Frontal cortex (tissue), 4 donors: Measurements from ENCODE around the gene BRSK2. TPM values are rescaled to one million over a fixed set of nuclear protein-coding genes. Genes with fewer than 3 reads are reported as not detected.

ENCODE experiments used
- DNase-seq, 2 donors: peaks; one replicate each; pipeline ENCODE4 v3.0.0; 2012; ENCODE audit warnings: low spot score in 2 of 2
- FAIRE-seq: peaks from 2 replicates; lab custom pipeline; 2012; peaks lifted over from hg19 to GRCh38; lab: Jason Lieb, UNC
- total RNA-seq: library from RNA; depleted of rRNA; stranded (reverse); fragments of >200 nt; gene quantifications from one replicate; pipeline ENCODE4 v1.2.3, GENCODE V29; 2014
- donor health status: control.
- donor health status: control.
- donor health status: control.

BRSK2 gene
- total RNA-seq, 1 donor from 2014 or later = 35.9 TPM

DNA sequence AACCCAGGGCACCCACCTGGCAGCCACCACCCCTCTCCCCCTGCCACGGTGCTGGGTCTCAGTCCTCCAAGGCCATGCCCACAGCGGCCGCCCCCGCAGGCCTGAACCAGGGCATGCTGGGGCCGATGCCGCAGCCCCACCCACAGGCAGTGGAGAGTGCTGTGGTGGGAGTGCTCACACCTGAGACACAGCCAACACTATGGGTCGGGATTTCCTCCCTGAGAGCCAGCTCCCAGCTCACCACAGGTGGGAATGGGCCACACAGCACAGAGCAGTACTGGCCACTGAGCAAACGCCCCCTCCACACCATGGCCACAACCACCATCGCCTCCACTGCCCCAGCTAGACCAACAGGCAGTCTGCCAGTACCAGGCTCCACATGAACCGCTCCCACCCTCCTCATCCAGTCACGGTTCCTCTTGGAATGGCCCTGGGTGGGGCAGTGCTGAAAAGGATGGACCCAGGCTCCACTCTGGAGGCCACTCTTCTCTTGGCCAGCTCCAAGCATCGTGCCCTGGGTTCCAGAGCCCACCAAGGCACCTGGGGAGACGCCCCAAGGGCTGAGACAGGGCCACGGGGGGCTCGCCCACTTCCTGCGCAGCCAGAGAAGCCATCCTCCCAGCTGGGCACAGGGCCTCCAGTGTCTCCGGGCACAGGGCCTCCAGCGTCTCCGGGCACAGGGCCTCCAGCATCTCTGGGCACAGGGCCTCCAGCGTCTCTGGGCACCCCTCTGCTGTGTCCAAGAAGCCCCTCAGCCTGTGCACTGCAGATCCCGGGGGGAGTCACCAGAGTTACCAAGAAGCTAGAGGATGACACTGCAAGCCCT, 82.7 kb downstream of the BRSK2 start:
- no peak for FAIRE-seq
- no peak for DNase-seq

DNA sequence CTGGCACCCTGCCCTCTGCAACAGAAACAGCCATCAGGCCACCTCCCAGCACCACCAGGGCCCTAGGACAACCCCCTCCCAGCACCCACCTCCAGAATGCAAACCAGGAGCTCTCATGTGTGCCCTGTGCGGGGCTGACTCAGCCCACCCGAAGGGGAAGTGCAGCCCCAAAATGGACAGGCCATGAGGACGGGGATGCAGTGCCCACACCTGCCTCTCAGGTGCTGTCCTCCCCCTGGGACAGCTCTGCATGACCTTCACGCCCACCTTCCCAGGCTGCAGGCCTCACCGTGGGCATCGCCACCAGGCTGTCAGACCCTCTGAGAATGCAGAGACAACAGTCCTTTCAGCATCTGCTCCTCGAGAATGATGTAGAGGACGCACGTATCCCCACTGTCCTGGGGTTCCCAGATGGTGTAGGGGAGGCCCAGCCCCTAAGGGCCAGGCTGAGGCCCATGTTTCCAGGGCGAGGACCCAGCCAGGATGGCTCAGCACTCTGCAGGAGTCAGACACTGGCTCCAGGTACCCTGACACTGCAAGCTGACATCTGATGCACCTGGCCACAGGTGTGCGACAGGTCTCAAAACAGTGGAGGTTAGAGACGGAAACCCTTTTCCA, 83.4 kb downstream of the BRSK2 start:
- FAIRE-seq (no peak), DNase-seq (no peak)

DNA sequence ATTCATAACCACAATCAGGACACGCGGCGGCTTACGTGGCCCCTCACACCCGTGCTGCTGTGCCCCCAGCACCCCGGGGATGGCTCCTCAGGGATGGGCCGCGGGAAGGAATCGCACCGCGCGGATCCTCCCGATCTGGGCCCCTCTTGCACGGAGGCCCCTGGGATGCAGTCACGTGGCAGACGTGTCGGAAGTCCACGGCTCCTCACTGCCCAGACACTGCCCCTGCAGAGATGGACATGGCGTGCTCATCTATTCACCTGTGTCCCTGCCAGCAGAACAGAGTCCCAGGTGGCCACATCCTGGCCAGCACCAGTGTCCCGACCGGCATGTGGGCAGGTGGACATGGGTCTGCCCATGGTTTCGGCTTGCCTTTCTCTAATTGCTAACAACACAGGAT, 84.1 kb downstream of the BRSK2 start:
- DNase-seq (no peak), FAIRE-seq (no peak)

DNA sequence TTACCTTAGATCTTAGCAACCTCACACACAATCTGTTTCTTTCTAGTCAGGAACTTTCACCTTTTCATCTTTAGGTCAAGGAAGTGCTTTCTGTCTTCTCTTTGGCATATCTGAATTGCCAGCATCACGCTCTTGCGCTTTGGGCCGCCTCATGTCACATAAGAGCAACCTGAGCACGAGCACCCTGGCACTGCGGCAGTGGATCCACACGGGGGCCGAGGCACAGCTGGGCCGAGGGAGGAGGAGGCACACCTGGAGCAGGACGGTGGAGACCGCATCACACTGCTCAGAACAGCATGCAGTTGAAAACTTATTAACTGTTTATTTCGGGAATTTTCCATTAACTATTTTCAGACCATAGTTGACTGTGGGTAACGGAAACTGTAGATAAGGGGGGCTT, 86.1 kb downstream of the BRSK2 start:
- no peak for FAIRE-seq
- DNase-seq = no peak

DNA sequence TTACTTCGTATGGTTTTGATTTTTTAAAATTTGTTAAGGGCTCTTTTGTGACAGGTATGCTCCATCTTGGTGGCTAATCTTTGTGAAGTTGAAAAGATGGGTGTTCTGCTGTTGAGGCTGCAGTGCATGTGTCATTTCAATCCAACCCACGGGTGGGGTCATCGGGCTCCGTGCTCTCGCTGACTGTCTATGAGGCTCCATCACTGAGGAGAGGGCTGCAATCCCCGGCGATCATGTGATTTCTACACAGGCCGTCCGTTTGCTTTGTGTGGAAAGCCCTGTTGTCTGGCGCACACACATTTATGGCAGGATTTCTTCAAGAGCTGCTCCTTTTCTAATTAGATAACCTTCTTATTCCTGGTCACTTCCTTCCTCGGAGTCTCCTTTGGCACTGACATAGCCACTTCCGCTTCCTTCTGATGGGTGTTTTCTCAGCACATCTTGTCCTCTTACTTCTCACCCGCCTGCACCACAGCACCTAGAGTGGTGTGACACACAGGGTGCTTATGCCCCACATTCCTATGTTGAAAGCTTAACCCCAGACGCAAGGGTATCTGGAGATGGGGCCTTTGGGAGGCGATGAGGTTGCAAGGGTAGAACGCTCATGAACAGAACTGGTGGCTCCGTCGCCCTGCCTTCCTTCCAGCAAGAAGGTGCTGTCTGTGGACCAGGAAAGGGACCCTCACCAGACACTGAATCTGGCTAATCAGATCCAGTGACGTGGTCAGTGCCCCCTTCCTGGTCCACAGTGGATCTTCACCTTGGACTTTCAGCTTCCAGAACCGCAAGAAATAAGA, 87.4 kb downstream of the BRSK2 start:
- DNase-seq = no peak
- FAIRE-seq = no peak

DNA sequence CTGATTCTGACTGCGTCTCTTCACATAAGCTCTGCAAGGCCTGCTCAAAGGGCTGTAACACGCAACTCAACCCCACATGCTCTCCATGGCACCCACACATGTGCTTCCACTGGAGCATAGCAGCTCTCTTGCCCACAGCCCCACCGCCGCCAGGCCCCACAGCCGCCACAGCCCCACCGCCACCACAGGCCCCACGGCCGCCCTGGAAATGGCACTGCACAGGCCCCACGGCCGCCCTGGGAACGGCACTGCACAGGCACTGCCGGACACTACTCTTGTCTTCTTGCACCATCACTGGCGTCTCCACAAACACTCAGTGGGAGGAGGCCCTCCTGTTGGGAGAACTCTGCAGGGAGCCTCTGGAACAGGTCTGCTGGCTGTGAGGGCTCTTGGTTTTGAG, 88.3 kb downstream of the BRSK2 start:
- FAIRE-seq (no peak), DNase-seq (no peak)

DNA sequence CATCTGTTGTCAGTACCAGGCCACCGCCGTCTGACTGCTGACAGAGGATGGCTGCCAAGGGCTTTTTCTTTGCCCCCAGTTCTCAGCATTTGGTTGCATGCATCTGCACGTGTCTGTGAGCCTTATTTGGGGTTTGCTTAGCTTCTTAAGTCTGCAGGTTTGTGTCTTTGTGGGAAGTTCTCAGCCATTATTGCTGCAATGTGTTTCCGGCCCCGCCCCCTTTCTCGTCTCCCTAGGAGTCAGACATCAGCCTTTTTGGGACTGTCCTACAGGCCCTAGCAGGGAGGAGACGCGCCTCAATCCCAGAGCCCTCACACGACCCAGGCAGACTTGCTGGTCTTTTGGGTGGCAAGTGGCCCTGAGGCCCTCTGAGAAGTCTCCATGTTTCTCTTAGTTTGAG, 88.8 kb downstream of the BRSK2 start:
- no peak for DNase-seq
- no peak for FAIRE-seq

DNA sequence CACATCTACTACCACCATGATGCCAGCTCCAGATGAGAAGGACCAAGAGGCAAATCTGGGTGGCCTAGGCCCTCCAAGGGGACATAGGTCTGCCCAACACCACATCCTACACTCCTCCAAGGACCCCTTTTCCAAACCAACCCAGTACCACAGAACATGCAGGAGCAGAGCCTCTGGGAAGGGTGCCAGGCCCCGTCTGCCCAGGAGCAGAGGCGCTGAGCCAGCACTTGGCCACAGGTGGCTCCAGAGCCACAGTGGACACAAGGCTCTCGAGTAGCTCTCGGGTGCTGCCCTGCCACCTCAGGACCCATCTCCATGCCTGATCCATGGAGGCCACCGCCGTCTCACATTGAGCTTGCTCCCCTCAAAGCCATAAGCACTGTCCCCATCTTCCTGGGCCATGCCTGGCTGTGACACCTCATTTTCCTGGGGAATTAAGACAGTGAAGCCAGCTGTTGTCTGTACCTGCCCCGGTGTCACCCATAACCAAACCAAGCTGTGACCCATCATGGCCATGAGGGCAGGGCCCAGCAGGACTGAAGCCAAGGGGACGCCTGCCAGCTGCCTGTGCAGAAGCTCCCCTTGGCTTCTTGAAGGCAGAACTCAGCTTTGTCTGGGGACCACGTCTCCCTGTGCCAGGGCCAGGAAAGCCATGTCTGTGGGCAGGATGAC, 89.4 kb downstream of the BRSK2 start:
- FAIRE-seq (no peak), DNase-seq (no peak)

DNA sequence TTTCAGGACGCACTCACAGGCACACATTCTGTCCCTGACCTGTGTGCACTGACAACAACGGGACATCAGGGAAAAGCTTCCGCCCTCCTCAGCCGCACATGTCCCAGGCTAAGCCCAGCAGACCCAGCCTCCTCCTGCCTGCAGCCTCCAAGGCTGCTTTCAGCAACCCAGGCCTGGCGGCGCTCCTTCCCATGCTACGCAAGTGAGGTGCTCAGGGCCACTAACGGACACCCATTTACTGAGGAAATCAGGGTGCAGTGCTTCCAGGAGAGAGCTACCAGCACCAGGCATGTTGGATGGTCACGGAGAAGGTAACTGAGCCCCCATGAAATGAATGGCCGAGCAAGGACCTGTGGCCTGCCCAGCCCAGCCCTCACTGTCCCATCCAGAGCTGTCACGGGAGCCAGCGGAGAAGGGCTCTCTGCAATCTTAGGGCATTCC, 90.0 kb downstream of the BRSK2 start:
- DNase-seq (no peak), FAIRE-seq (no peak)

DNA sequence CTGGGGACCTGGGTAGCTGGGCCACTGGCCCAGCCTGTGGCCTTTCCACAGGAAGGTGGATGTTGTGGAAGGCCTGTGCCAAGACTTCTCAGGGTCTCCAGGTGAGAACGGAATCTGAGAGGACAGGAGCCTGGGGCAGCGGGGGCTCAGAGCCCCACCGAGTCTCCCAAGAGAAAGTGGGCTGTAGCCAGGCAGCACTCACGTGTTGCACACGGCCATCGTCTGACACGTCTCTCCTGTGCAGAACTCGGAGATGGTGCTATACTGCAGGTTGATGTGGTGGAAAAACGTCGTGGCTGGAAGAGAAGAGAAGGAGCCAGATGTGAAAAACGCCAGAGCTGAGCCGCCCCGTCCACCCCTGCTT, 90.4 kb downstream of the BRSK2 start:
- DNase-seq (no peak), FAIRE-seq (no peak)

DNA sequence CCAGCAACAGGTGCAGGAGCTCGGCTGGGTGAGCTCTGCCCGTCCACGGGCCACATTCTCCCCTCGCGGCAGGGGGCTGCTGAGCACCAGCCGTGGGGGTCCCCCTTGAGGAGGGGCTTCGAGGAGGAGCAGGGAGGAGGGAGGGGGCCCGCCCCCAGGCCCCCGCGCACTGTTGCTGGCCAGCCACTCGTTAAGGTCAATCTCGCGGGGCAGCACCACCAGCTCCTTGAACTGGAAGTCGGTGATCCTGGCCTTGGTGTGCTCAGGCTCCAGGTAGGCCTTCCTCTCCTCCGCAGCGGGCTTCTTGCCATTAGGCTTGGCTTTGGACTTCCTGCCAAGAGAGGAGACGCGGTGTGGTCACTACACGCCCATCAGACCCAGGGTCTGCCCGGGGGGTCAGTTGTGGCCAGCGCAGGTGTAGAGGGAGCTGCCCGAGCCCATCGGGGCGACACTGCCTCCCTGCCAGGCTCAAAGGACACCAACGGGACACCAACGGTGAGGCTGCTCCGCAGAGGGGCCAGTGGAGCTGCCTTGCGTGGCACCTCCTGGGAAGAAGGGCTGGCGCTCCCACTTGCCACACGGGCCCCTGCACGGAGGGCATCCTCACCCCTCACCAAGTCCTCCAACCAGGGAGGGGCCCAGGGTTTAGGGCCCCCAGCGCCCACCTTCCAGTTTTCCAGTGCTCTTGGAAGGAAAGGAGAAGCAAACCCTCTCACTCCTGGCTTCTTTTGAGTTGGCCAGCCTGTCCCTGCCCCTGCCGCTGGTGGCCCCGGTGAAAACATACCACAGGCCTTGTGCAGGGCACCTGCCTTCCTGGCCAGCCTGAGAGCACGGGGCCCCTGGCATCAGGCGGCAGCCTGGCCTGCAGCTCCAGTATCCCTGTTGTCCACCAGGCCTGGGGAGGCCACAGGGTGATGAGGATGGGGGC, 91.1 kb downstream of the BRSK2 start:
- DNase-seq = no peak
- no peak for FAIRE-seq

DNA sequence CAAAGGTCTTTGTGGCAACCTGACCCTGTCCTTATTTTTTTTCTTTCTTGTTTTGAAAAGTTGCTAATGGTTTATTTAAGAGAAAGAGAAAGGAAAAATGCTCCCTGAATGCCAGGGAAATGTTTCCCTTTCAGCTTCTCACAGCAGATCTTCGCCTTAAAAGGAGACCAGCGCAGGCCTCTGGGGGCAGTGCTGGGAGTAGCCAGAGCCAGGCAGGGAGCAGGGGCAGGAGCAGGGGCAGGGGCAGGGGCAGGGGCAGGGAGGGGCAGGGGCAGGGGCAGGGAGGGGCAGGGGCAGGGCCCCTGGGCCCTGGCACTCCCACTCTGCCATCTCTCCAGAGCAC, 91.7 kb downstream of the BRSK2 start:
- DNase-seq (no peak), FAIRE-seq (no peak)

DNA sequence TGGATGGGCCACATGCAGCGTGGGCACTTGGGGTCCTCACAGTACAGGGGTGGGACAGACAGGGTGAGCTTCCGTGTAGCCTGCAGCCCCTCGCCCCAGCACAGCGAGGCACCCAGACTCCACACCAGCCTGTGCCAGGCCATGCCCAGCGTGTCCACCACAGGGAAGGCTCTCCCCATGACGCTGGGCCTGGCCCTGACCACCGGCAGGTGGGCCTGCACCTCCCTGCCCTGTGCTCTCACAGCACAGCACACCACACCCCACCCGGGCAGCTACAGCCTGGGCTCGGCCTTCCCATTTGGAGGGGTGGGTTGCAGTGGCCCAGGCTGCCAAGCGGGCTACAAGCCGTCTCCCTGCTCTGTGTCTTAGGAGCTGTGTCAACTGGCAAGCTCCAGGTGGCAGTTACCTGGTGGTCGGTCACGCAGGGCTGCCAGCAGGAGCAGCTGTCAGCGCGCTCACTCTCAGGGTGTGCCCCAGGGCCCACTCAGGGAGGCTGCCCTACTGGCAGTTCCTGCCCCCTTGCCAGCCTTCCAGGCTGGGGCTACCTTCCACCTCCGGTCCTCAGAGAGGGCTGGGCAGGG, 92.2 kb downstream of the BRSK2 start:
- no peak for DNase-seq

DNA sequence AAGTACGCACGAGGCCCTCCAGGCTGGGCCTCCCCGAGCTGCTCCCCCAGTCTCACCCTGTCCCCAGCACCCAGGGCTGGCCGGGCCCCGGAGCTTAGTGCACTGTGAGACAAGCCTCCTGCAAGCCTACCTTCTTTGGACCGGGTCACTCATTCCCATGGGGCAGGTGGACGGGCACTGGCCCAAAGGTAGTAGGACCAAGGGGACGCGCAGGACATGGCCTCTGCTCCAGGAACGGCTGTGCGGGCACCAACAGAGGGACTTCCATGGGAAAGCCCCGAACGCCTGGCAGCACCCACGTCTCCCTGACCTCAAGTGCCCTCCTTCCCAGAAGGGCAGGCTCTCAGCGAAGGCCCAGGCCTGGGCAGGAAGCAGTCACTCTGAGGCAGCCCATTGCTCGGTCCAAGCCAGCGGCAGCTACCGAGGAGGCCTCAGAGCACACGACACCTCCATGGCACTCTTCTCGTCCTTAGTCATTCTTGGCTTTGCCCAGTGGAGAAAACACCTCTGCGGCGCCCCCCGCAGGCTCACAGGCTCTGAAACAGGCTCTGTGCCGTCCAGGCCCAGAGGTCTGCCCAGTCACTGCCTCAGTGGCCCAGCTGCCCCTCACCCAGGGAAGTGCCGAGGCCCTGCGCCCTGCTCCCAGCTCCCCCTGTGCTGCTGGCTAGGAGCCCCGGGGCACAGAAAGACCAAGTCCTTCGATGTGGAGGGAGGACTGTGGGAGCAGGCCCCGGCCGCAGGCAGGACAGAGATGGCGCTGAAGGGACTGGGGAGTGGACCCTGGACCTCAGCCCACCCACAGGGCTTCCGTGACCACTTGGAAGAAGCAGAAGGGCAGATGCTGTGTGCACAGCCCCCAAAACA, 93.1 kb downstream of the BRSK2 start:
- no peak for DNase-seq
- FAIRE-seq = no peak

More for the DNA sequence above, 92.2 kb downstream of the BRSK2 start:
- no peak for FAIRE-seq

DNA sequence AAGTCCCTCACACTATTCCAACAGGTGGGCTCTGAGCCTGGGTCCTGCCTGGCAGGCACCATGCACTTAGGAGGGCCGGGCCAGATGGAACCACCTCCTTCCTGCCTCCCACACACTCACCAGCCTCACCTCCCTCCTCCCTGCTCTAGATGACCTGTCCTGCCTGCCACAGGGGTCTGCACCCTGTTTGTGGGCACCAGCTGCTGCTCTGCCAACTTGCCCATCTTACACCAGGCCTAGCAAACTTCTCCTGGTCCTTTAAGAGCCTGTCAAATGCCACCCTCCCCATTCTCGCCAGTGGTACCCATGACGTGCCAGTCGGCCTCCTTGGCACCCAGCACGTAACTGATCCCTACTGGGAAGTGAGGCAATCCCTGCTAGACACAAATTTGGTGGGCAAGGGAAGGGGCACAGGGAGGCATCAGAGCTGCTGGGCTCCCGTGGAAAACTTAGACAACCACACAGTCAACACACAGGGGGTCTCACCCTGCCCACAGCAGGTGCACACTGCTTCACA, 93.8 kb downstream of the BRSK2 start:
- FAIRE-seq = no peak

DNA sequence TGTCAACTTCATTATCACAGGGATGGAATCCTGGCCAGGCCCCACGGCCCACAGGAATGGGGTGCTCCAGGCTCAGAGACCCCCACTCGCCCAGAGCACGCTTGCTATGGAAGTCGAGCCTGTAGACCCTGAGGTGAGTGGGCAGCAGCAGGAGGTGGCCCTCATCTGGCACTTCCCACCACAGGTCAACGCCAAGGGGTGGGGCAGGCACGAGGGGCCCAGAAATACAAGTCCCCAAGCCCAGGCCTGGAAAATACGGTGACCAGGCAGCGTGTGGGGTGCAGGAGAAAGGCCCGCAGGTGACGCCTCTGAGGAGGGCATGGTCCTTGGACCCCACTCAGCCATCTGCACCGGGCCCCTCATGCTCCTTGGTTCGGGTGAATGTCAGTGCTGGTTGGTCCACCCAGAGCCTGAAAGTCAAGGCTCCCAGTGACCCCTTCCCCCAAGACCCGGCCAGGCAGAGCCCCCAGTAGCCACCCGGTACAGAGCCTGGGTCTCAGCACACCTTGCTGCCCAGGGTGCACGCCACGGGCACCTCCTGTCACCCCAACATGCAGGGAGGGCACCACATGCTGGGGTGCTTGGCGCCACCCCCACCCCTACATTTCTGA, 94.4 kb downstream of the BRSK2 start:
- no peak for DNase-seq
- FAIRE-seq = no peak

More for the DNA sequence above, 93.8 kb downstream of the BRSK2 start:
- no peak for DNase-seq

DNA sequence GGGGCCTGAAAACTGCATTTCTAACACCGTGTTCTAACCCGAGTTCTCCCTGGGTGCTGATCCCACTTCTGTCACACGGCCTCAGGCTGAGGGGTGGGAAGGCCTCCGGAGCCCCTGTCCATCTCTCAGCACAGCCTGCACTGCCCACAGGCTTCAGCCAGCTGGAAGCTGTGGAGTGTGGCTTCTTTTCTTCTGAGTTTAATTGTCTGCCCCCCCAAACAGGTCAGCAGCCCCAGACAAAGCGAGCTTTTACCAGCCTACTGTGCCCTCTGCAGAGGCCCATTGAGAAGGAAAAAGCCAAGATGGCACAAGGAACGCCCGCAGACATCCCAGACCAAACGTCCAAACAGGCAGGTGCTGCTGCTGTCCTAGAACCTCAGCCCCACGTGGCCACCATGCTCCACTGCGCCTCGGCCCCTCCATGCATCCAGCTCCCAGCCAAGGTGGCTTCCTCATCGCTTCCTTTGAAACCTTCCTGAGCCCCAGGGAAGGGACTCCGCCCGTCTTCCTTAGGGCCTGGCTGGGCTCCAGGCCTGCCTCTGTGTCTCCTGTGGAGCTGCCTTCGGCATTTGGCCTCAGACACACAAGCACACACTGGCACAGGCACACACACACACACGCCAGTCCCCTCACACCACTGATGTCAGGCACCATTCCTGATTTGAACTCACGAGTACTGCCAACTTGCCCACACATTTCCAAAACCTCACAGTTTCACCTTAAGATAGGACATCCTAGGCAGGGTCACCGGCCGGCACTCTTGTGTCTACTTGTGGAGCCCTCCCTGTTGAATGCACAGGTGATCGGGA, 95.2 kb downstream of the BRSK2 start:
- no peak for FAIRE-seq
- DNase-seq = no peak
